Measurements from ENCODE around the gene ROM1. TPM values are rescaled to one million over a fixed set of nuclear protein-coding genes. Genes with fewer than 3 reads are reported as not detected.
A peak's percentile ranks its signal among the peaks of the same experiment; 100 is the strongest.

The ROM1 gene
- total RNA-seq, 1 experiment from 2014 or later: 2.7 TPM

DNA sequence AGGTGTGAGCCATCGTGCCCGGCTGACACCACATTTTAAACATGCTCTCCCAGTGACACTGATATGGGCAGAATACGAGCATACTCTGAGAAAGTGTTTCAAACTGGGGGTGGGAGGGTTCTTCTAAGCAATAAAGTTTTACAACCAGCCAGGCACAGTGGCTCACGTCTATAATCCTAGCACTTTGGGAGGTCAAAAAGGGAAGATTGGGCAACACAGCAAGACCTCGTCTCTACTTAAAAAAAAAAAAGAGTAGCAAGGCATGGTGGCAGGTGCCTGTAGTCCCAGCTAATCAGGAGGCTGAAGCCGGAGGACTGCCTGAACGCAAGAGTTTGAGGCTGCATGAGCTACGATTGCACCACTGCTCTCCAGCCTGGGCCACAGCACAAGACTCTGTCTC is 31.2 kb downstream of the ROM1 start:
- BruUV-seq (replicated peaks): no TSS peak
- ATAC-seq: no peak
- H3K27me3 ChIP-seq (ENCODE audit: insufficient read depth, low read length): no peaks in the 10 kb centered on the region
- H3K4me2 ChIP-seq (ENCODE audit: low read length): no peak overlapping the region
- DNase-seq (ENCODE audit: low read depth, low spot score): no peak
- no peak overlapping the region for H3K27ac ChIP-seq (ENCODE audit: low read depth, low read length)
- intact Hi-C loops (cut with micrococcal nuclease): no loop called here
- H3K9me2 ChIP-seq (ENCODE audit: insufficient read depth): no peaks in the 10 kb centered on the region
- H3K9me3 ChIP-seq (ENCODE audit: control insufficient read depth in 1 of 2, insufficient read depth in 1 of 2, low read depth in 1 of 2, low read length in 2 of 2): no peaks in the 10 kb centered on the region
- peaks cover 5 to 15% of the 10 kb centered on the region in 2 experiments; a peak in 3 of 4 replicates for H3K4me1 ChIP-seq (ENCODE audit: control insufficient read depth in 1 of 2, insufficient read depth in 2 of 2, low read length in 2 of 2)
- peaks cover 67% of the 10 kb centered on the region for H3K79me2 ChIP-seq (ENCODE audit: insufficient read depth, low read length)
- peaks cover 11 to 19% of the 10 kb centered on the region in 2 experiments; a peak in 3 of 4 replicates for H3K36me3 ChIP-seq (ENCODE audit: control insufficient read depth in 1 of 2, insufficient read depth in 2 of 2, low read length in 2 of 2)
- H3K9ac ChIP-seq (ENCODE audit: low read length): no peak overlapping the region
- POLR2A ChIA-PET: interaction anchor here (1.6 to 14.1 kb wide), 2 partner anchors 21 to 27 kb away, joined by 5 to 195 read pairs; partner anchors contain the start of genes C11orf98, CSKMT, LBHD1 and UQCC3
- TF ChIP-seq ZFX (IDR thresholded peaks at IDR 0.05): no peak
- no peak for TF ChIP-seq TCF7L2 (IDR thresholded peaks at IDR 0.05; ENCODE audit: borderline replicate concordance, extremely low read depth, insufficient read depth, insufficient read length)
- no peak overlapping the region for H3K4me3 ChIP-seq (replicated peaks in 1 of 2; ENCODE audit: low read depth in 1 of 2, low read length in 2 of 2)
- CTCF ChIA-PET: no interaction called here
- RAD21 ChIA-PET (ENCODE audit: low non-redundant PET in 1 of 2, low total read pairs in 2 of 2, uncharacterized antibody in 2 of 2, unreplicated experiment in 2 of 2): no interaction called here
- no peak overlapping the region for H2AFZ ChIP-seq (ENCODE audit: low read depth, low read length, poor library complexity, severe bottlenecking)
- no peaks in the 10 kb centered on the region for H4K20me1 ChIP-seq (ENCODE audit: insufficient read depth)

DNA sequence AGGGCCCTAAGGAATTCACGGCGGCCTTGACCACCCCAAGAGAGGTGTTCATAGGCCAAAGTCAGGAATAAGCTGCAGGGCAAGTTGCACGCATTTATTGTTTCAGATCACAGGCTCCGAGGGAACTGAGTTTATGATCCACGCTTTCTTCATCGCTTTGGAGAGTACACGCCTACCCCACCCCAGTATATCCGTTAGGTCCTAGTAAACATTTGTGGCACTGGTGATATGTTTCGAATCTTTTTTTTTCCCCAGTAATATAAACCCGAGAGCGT is 32.6 kb downstream of the ROM1 start:
- Histone ChIP-seq H3K9ac (ENCODE audit: low read length) (peak overlapping the region; percentile 99), H3K36me3 (ENCODE audit: control insufficient read depth in 1 of 2, insufficient read depth in 2 of 2, low read length in 2 of 2) (peaks cover 10 to 22% of the 10 kb centered on the region in 2 experiments; a peak in 3 of 4 replicates), H3K9me3 (ENCODE audit: control insufficient read depth in 1 of 2, insufficient read depth in 1 of 2, low read depth in 1 of 2, low read length in 2 of 2) (no peaks in the 10 kb centered on the region), H3K27ac (ENCODE audit: low read depth, low read length) (peak overlapping the region; percentile 92), H3K79me2 (ENCODE audit: insufficient read depth, low read length) (peaks cover 65% of the 10 kb centered on the region), H3K4me1 (ENCODE audit: control insufficient read depth in 1 of 2, insufficient read depth in 2 of 2, low read length in 2 of 2) (peaks cover 5 to 16% of the 10 kb centered on the region in 2 experiments; a peak in 3 of 4 replicates), H3K4me2 (ENCODE audit: low read length) (peak overlapping the region; percentile 84), H2AFZ (ENCODE audit: low read depth, low read length, poor library complexity, severe bottlenecking) (no peak overlapping the region), H3K27me3 (ENCODE audit: insufficient read depth, low read length) (no peaks in the 10 kb centered on the region), H4K20me1 (ENCODE audit: insufficient read depth) (no peaks in the 10 kb centered on the region), H3K9me2 (ENCODE audit: insufficient read depth) (no peaks in the 10 kb centered on the region), H3K4me3 (replicated peaks in 1 of 2; ENCODE audit: low read depth in 1 of 2, low read length in 2 of 2) (peak overlapping the region; percentile 96 to 100)
- ChIA-PET CTCF (no interaction called here), RAD21 (ENCODE audit: low non-redundant PET in 1 of 2, low total read pairs in 2 of 2, uncharacterized antibody in 2 of 2, unreplicated experiment in 2 of 2) (no interaction called here), POLR2A (interaction anchor here (1.3 to 14.1 kb wide), 3 partner anchors 10 to 24 kb away, joined by 3 to 195 read pairs (median 5); partner anchors contain the start of genes B3GAT3, C11orf98 and CSKMT)
- no TSS peak for BruUV-seq (replicated peaks)
- intact Hi-C loops (cut with micrococcal nuclease): loop anchor here (5.0 kb wide), 1 partner anchor 33 kb away; the partner anchor contains the start of genes EML3 and ROM1
- no peak for DNase-seq (ENCODE audit: low read depth, low spot score)
- TF ChIP-seq EZH2 (IDR thresholded peaks at IDR 0.05) (no peak), RAD21 (IDR thresholded peaks at IDR 0.05; ENCODE audit: low read depth) (no peak), JUND (IDR thresholded peaks at IDR 0.05) (no peak), ZNF274 (IDR thresholded peaks at IDR 0.05; ENCODE audit: low read depth, low read length) (no peak), CEBPB (IDR thresholded peaks at IDR 0.05; ENCODE audit: low read depth) (no peak), ZFX (IDR thresholded peaks at IDR 0.05) (no peak), POLR2A (IDR thresholded peaks at IDR 0.05; ENCODE audit: borderline replicate concordance, extremely low read depth, insufficient read depth, insufficient read length) (no peak)
- TF ChIP-seq, protein P1, sequence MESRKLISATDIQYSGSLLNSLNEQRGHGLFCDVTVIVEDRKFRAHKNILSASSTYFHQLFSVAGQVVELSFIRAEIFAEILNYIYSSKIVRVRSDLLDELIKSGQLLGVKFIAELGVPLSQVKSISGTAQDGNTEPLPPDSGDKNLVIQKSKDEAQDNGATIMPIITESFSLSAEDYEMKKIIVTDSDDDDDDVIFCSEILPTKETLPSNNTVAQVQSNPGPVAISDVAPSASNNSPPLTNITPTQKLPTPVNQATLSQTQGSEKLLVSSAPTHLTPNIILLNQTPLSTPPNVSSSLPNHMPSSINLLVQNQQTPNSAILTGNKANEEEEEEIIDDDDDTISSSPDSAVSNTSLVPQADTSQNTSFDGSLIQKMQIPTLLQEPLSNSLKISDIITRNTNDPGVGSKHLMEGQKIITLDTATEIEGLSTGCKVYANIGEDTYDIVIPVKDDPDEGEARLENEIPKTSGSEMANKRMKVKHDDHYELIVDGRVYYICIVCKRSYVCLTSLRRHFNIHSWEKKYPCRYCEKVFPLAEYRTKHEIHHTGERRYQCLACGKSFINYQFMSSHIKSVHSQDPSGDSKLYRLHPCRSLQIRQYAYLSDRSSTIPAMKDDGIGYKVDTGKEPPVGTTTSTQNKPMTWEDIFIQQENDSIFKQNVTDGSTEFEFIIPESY (IDR thresholded peaks at IDR 0.05; ENCODE audit: extremely low read depth, insufficient replicate concordance, low read length): no peak
- TF ChIP-seq, protein P2, sequence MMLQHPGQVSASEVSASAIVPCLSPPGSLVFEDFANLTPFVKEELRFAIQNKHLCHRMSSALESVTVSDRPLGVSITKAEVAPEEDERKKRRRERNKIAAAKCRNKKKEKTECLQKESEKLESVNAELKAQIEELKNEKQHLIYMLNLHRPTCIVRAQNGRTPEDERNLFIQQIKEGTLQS (IDR thresholded peaks at IDR 0.05): no peak
- no peak; the same call in 1 of the 2 replicates for ATAC-seq
